Liver (tissue), 3 donors: ENCODE data around the gene RIMKLA.

ENCODE experiments used
- CTCF ChIP-seq: fragments of 150-350 bp; IDR thresholded peaks from 2 replicates; pipeline ENCODE4 v1.5.1; 2017; ENCODE audit warnings: improper control_type of control experiment, low read depth, low read length; ENCODE audit not compliant: missing input control
- EGR1 ChIP-seq, 2 donors: IDR thresholded peaks; 2 replicates each; pipeline ENCODE4 v1.6.1; 2016 to 2018; ENCODE audit warnings: antibody characterized with exemption in 2 of 2, low read depth in 2 of 2
- RAD21 ChIP-seq, 2 donors: IDR thresholded peaks; 2 replicates each; pipeline ENCODE4 v1.6.1; 2016; ENCODE audit warnings: antibody characterized with exemption in 2 of 2, mild to moderate bottlenecking in 2 of 2
- TAF1 ChIP-seq: conservative IDR thresholded peaks from 2 replicates; pipeline ENCODE4 v1.6.1; 2016; ENCODE audit warnings: antibody characterized with exemption, mild to moderate bottlenecking
- YY1 ChIP-seq: IDR thresholded peaks from 2 replicates; pipeline ENCODE4 v1.6.1; 2016; ENCODE audit warnings: antibody characterized with exemption, mild to moderate bottlenecking
- TF ChIP-seq, protein P1 (sequence below): IDR thresholded peaks from 2 replicates; pipeline ENCODE4 v1.6.1; 2016; ENCODE audit warnings: antibody characterized with exemption, mild to moderate bottlenecking
- donor health status: healthy.
- donor health status: healthy.

DNA sequence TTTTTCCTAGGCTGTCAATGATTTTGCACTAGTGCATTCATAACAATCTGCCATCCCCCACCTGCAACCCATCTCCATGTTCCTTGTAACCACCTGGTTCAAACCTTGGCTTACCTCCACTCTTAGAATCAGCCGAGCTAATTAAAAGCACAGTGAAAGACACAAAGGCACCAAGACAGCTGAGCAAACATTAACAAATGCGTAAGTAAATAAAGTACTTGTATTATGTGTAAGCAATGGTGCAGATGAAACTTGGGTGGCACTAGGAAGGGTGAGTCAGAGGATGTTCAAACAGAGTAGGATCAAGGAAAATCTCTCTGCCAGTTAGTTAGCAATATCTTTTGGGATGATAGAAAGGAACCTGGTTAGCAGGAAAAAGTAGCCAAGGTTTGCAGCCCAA, 40.5 kb upstream of the RIMKLA start:
- no peak for TF ChIP-seq CTCF
- no peak for TF ChIP-seq YY1
- TF ChIP-seq RAD21 (IDR thresholded peaks at IDR 0.05) = no peak
- TF ChIP-seq, protein P1, sequence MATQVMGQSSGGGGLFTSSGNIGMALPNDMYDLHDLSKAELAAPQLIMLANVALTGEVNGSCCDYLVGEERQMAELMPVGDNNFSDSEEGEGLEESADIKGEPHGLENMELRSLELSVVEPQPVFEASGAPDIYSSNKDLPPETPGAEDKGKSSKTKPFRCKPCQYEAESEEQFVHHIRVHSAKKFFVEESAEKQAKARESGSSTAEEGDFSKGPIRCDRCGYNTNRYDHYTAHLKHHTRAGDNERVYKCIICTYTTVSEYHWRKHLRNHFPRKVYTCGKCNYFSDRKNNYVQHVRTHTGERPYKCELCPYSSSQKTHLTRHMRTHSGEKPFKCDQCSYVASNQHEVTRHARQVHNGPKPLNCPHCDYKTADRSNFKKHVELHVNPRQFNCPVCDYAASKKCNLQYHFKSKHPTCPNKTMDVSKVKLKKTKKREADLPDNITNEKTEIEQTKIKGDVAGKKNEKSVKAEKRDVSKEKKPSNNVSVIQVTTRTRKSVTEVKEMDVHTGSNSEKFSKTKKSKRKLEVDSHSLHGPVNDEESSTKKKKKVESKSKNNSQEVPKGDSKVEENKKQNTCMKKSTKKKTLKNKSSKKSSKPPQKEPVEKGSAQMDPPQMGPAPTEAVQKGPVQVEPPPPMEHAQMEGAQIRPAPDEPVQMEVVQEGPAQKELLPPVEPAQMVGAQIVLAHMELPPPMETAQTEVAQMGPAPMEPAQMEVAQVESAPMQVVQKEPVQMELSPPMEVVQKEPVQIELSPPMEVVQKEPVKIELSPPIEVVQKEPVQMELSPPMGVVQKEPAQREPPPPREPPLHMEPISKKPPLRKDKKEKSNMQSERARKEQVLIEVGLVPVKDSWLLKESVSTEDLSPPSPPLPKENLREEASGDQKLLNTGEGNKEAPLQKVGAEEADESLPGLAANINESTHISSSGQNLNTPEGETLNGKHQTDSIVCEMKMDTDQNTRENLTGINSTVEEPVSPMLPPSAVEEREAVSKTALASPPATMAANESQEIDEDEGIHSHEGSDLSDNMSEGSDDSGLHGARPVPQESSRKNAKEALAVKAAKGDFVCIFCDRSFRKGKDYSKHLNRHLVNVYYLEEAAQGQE = no peak
- no peak for TF ChIP-seq EGR1 (IDR thresholded peaks at IDR 0.05; ENCODE audit: low read depth in 2 of 2)
- TF ChIP-seq TAF1 = no peak
